HepG2 (cell line): ENCODE measurements around the gene RTEL1. TPM values are rescaled to one million over a fixed set of nuclear protein-coding genes. Genes with fewer than 3 reads are reported as not detected.

ENCODE experiments used
- DZIP1 ChIP-seq: sonication (generic); formaldehyde crosslinking; IDR thresholded peaks from 2 replicates; pipeline ENCODE4 v1.5.0; 2020; ENCODE audit warnings: mild to moderate bottlenecking, missing genetic modification reagents
- FOXA3 ChIP-seq: IDR thresholded peaks from 2 replicates; pipeline ENCODE4 v1.6.1; 2016; ENCODE audit warnings: missing genetic modification reagents, missing compliant biosample characterization
- GATA4 ChIP-seq: sonication (generic); IDR thresholded peaks from 2 replicates; pipeline ENCODE4 v1.6.1; 2016; ENCODE audit warnings: antibody characterized with exemption, low read depth, borderline replicate concordance
- HOMEZ ChIP-seq: IDR thresholded peaks from 2 replicates; pipeline ENCODE4 v1.6.1; 2016; ENCODE audit warnings: low read depth
- MEF2D ChIP-seq: sonication (generic); formaldehyde crosslinking; IDR thresholded peaks from 2 replicates; pipeline ENCODE4 v1.5.1; 2020; ENCODE audit warnings: mild to moderate bottlenecking, missing genetic modification reagents
- PHF21A ChIP-seq: sonication (generic); formaldehyde crosslinking; IDR thresholded peaks from 2 replicates; pipeline ENCODE4 v1.5.0; 2020; ENCODE audit warnings: mild to moderate bottlenecking, missing genetic modification reagents
- ZBTB40 ChIP-seq, 2 experiments: fragments of 450-650 bp in 1 of 2; sonication (generic) in 1 of 2; formaldehyde crosslinking in 1 of 2; IDR thresholded peaks; 2 replicates each; pipeline versions ENCODE4 v1.6.1 to v1.8.0; 2016 to 2022; ENCODE audit warnings: antibody characterized with exemption in 1 of 2, mild to moderate bottlenecking in 1 of 2, missing genetic modification reagents in 1 of 2
- ZBTB42 ChIP-seq: sonication (generic); formaldehyde crosslinking; IDR thresholded peaks from 2 replicates; pipeline ENCODE4 v1.5.0; 2020; ENCODE audit warnings: mild to moderate bottlenecking, missing genetic modification reagents
- ZFP90 ChIP-seq: sonication (generic); formaldehyde crosslinking; IDR thresholded peaks from 2 replicates; pipeline ENCODE4 v1.8.0; 2022; ENCODE audit warnings: missing genetic modification reagents, mild to moderate bottlenecking, inconsistent platforms, borderline replicate concordance
- ZNF124 ChIP-seq: sonication (generic); formaldehyde crosslinking; IDR thresholded peaks from 2 replicates; pipeline ENCODE4 v1.4.0; 2020; ENCODE audit warnings: missing genetic modification reagents
- ZNF446 ChIP-seq: sonication (generic); formaldehyde crosslinking; IDR thresholded peaks from 2 replicates; pipeline ENCODE4 v1.5.0; 2020; ENCODE audit warnings: mild to moderate bottlenecking, missing genetic modification reagents
- polyA plus RNA-seq, 8 experiments: library from polyadenylated mRNA; depleted of rRNA in 3 of 8; stranded (reverse) in 7 of 8; unstranded in 1 of 8; fragments of >200 nt; fragmentation: Illumina TruSeq in 4 of 8; extraction: Trizol in 4 of 8; gene quantifications; 2 replicates each; pipeline versions ENCODE4 v1.2.1 to v1.2.3, GENCODE V29; 2011 to 2016; ENCODE audit warnings: low read depth in 4 of 8, missing spikeins in 1 of 8, mixed read lengths in 1 of 8; ENCODE audit not compliant: insufficient read depth in 1 of 8
- total RNA-seq, 5 experiments: library from RNA; depleted of rRNA; stranded (reverse); fragments of >200 nt; fragmentation: Illumina TruSeq; extraction: Trizol; gene quantifications; 2 replicates each; pipeline ENCODE4 v1.2.3, GENCODE V29; 2016; ENCODE audit warnings: low read depth in 1 of 5

The RTEL1 gene
- total and polyA plus RNA-seq, 2 of the 13 experiments (the other 11 are each of a cell fraction or from before 2014, with no cell fraction given): 21.8 to 36.4 TPM

- TF ChIP-seq ZBTB40 (IDR thresholded peaks at IDR 0.05) (no peak), ZBTB40 (CRISPR knock-in tag; IDR thresholded peaks at IDR 0.05) (peak; percentile 3; the same call in 1 of the 2 replicates), ZNF124 (CRISPR knock-in tag) (no peak), ZFP90 (CRISPR knock-in tag) (0 out of 2 replicates have a peak, but pooled peaks have one; percentile 0), ZBTB42 (CRISPR knock-in tag) (no peak), PHF21A (CRISPR knock-in tag) (peak; percentile 36; the same call in 1 of the 2 replicates), GATA4 (no peak), ZNF446 (CRISPR knock-in tag) (0 out of 2 replicates have a peak, but pooled peaks have one; percentile 25), FOXA3 (no peak), DZIP1 (peak; percentile 58; the same call in 1 of the 2 replicates), MEF2D (CRISPR knock-in tag) (peak; percentile 38; the same call in 1 of the 2 replicates), HOMEZ (no peak)
Measured at GRCh38 chr20:63658749-63659187, 656 bp downstream of the RTEL1 start (continued).
